GM18499 (cell line): ENCODE measurements around the gene AP3D1.
"Not testable (repeated sequence)": the region's sequence is repeated elsewhere in the genome, so short reads cannot be mapped to it uniquely, and the experiment has no call there.

Experiments
- ATAC-seq: cut with Tn5 transposase; IDR thresholded peaks from one replicate; pipeline ENCODE4 v1.9.1; 2021; ENCODE audit warnings: moderate number of reproducible peaks; ENCODE audit not compliant: insufficient read depth, unreplicated experiment

Gene AP3D1

GRCh38 chr19:2129892-2130770 is 21.2 kb downstream of the AP3D1 start:
- no peak for ATAC-seq

GRCh38 chr19:2129486-2129885 is 21.9 kb downstream of the AP3D1 start:
- no peak for ATAC-seq

GRCh38 chr19:2129022-2129421 is 22.3 kb downstream of the AP3D1 start:
- no peak for ATAC-seq

- ATAC-seq, result not testable (repeated sequence)
Observed at GRCh38 chr19:2128252-2128651, 23.1 kb downstream of the AP3D1 start.

GRCh38 chr19:2127758-2128157 is 23.6 kb downstream of the AP3D1 start:
- ATAC-seq, result no peak

- ATAC-seq, result no peak
Observed at GRCh38 chr19:2126879-2127518, 24.4 kb downstream of the AP3D1 start.

GRCh38 chr19:2123682-2124387 is 27.5 kb downstream of the AP3D1 start:
- ATAC-seq, result no peak

GRCh38 chr19:2122982-2123381 is 28.4 kb downstream of the AP3D1 start:
- ATAC-seq, result no peak

GRCh38 chr19:2122251-2122650 is 29.1 kb downstream of the AP3D1 start:
- no peak for ATAC-seq

- ATAC-seq, result no peak
Observed at GRCh38 chr19:2121416-2122051, 29.8 kb downstream of the AP3D1 start.

GRCh38 chr19:2120821-2121220 is 30.5 kb downstream of the AP3D1 start:
- no peak for ATAC-seq

- no peak for ATAC-seq
Observed at GRCh38 chr19:2119921-2120785, 31.2 kb downstream of the AP3D1 start.

GRCh38 chr19:2118438-2118837 is 32.9 kb downstream of the AP3D1 start:
- ATAC-seq, result no peak

- ATAC-seq, result no peak
Observed at GRCh38 chr19:2117215-2117960, 34.0 kb downstream of the AP3D1 start.

- no peak for ATAC-seq
Observed at GRCh38 chr19:2116507-2116906, 34.9 kb downstream of the AP3D1 start.

GRCh38 chr19:2115911-2116426 is 35.4 kb downstream of the AP3D1 start:
- no peak for ATAC-seq

- ATAC-seq, result no peak
Observed at GRCh38 chr19:2115324-2115723, 36.0 kb downstream of the AP3D1 start.

GRCh38 chr19:2114821-2115220 is 36.5 kb downstream of the AP3D1 start:
- no peak for ATAC-seq

- no peak for ATAC-seq
Observed at GRCh38 chr19:2114218-2114617, 37.1 kb downstream of the AP3D1 start.
